ENCODE results near the gene FAR2.

FAR2 gene

GRCh38 chr12:29270446-29270845, 121.4 kb downstream of the FAR2 start:
- Histone ChIP-seq H3K27ac (no peak overlapping the region), H3K27me3 (ENCODE audit: insufficient read depth, low read depth, severe bottlenecking) (no peaks in the 10 kb centered on the region), H3K4me3 (ENCODE audit: low read depth, low read length) (no peak overlapping the region), H3K9me3 (ENCODE audit: severe bottlenecking) (no peaks in the 10 kb centered on the region), H3K36me3 (no peaks in the 10 kb centered on the region)
- DNase-seq = no peak
- TF ChIP-seq, protein P1, sequence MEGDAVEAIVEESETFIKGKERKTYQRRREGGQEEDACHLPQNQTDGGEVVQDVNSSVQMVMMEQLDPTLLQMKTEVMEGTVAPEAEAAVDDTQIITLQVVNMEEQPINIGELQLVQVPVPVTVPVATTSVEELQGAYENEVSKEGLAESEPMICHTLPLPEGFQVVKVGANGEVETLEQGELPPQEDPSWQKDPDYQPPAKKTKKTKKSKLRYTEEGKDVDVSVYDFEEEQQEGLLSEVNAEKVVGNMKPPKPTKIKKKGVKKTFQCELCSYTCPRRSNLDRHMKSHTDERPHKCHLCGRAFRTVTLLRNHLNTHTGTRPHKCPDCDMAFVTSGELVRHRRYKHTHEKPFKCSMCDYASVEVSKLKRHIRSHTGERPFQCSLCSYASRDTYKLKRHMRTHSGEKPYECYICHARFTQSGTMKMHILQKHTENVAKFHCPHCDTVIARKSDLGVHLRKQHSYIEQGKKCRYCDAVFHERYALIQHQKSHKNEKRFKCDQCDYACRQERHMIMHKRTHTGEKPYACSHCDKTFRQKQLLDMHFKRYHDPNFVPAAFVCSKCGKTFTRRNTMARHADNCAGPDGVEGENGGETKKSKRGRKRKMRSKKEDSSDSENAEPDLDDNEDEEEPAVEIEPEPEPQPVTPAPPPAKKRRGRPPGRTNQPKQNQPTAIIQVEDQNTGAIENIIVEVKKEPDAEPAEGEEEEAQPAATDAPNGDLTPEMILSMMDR (IDR thresholded peaks at IDR 0.05; ENCODE audit: low read depth, low read length) = no peak

GRCh38 chr12:29273178-29273843, 124.2 kb downstream of the FAR2 start:
- Histone ChIP-seq H3K27ac (peak overlapping the region; percentile 64), H3K4me3 (ENCODE audit: low read depth, low read length) (no peak overlapping the region), H3K9me3 (ENCODE audit: severe bottlenecking) (no peaks in the 10 kb centered on the region), H3K27me3 (ENCODE audit: insufficient read depth, low read depth, severe bottlenecking) (no peaks in the 10 kb centered on the region), H3K36me3 (no peaks in the 10 kb centered on the region)
- DNase-seq = peak; percentile 78
- TF ChIP-seq, protein P1 (IDR thresholded peaks at IDR 0.05; ENCODE audit: low read depth, low read length) = no peak

- H3K27me3 ChIP-seq (ENCODE audit: insufficient read depth, low read depth, severe bottlenecking) = no peaks in the 10 kb centered on the region
- no peak overlapping the region for H3K4me3 ChIP-seq (ENCODE audit: low read depth, low read length)
- H3K27ac ChIP-seq = no peak overlapping the region
- H3K36me3 ChIP-seq = no peaks in the 10 kb centered on the region
- no peaks in the 10 kb centered on the region for H3K9me3 ChIP-seq (ENCODE audit: severe bottlenecking)
- DNase-seq = no peak
- TF ChIP-seq, protein P1 (IDR thresholded peaks at IDR 0.05; ENCODE audit: low read depth, low read length) = no peak
These were observed 126.8 kb downstream of the FAR2 start for GRCh38 chr12:29275834-29276233.

DNA sequence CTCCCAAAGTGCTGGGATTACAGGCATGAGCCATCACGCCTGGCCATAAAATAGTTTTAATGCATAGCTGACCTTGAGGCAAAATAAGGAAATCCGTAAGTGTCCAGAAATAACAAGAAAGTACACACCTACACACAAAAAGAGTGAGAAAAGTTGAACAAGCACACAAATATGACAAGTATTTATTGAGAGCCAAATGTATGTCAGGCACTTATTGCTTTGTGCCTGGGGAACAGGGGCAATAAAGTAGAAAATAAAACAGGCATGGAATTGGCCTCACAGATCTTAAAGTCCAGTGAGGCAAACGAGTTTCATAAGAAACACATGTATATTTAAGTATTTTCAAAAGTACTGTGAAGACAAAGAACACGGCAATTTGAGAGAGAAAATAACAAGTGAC, 128.2 kb downstream of the FAR2 start:
- DNase-seq = no peak

DNA sequence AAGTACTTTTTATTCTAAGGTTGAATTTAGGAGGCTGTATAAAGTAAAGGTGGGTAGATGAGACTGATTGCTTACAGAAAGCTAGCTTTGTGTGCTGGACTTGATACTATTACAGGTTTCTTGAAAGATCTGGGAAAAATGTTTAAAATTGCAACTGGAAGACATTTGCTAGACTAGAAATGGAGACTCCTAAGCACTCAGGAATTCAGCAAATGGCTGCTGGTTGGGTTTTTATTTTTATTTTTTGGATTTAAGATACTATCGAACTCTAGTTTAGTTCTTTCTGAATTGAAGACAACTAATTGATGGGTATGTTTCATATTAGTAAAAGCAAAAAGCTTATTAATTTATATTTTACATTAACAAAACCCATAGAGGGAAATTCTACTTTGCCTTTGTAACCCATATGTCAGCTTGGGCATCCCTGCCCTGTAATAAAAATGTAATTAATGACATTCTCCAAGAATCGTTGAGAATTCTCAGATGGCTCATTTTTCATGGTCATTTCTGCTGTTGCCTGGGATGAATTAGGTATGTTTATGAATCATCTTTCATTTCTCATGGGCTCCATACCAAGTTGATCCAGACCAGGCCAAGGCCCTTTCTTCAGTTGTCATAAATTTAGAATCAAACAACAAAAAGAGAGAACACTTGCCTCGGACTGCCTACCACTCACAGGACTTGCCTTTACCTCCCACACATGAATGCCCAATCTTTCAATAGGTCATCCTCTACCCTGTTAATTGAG, 129.8 kb downstream of the FAR2 start:
- no peaks in the 10 kb centered on the region for H3K27me3 ChIP-seq (ENCODE audit: insufficient read depth, low read depth, severe bottlenecking)
- H3K27ac ChIP-seq = no peak overlapping the region
- no peaks in the 10 kb centered on the region for H3K36me3 ChIP-seq
- no peak for DNase-seq
- no peak overlapping the region for H3K4me3 ChIP-seq (ENCODE audit: low read depth, low read length)
- no peaks in the 10 kb centered on the region for H3K9me3 ChIP-seq (ENCODE audit: severe bottlenecking)
- TF ChIP-seq, protein P1 (IDR thresholded peaks at IDR 0.05; ENCODE audit: low read depth, low read length) = no peak

More for the DNA sequence above, 128.2 kb downstream of the FAR2 start:
- no peak overlapping the region for H3K27ac ChIP-seq
- no peaks in the 10 kb centered on the region for H3K9me3 ChIP-seq (ENCODE audit: severe bottlenecking)
- H3K4me3 ChIP-seq (ENCODE audit: low read depth, low read length) = no peak overlapping the region
- H3K36me3 ChIP-seq = no peaks in the 10 kb centered on the region
- TF ChIP-seq, protein P1 (IDR thresholded peaks at IDR 0.05; ENCODE audit: low read depth, low read length) = no peak
- H3K27me3 ChIP-seq (ENCODE audit: insufficient read depth, low read depth, severe bottlenecking) = no peaks in the 10 kb centered on the region
